Mammary epithelial cell (primary cell): ENCODE data around the gene ARPC1A.

Experiments used
- EZH2 ChIP-seq: IDR thresholded peaks from 2 replicates; pipeline ENCODE4 v1.6.1; 2012; ENCODE audit warnings: low read length, inconsistent platforms, borderline replicate concordance
- TF ChIP-seq, protein P1 (sequence below), 2 donors: IDR thresholded peaks in 1 of 2; conservative IDR thresholded peaks in 1 of 2; 2 replicates each; pipeline ENCODE4 v1.5.1; 2011 to 2012; ENCODE audit warnings: inconsistent platforms in 2 of 2, low read length in 2 of 2, mild to moderate bottlenecking in 2 of 2, control low read depth in 1 of 2, low read depth in 1 of 2; ENCODE audit not compliant: insufficient read depth in 1 of 2; ENCODE audit errors: extremely low read depth in 1 of 2

DNA sequence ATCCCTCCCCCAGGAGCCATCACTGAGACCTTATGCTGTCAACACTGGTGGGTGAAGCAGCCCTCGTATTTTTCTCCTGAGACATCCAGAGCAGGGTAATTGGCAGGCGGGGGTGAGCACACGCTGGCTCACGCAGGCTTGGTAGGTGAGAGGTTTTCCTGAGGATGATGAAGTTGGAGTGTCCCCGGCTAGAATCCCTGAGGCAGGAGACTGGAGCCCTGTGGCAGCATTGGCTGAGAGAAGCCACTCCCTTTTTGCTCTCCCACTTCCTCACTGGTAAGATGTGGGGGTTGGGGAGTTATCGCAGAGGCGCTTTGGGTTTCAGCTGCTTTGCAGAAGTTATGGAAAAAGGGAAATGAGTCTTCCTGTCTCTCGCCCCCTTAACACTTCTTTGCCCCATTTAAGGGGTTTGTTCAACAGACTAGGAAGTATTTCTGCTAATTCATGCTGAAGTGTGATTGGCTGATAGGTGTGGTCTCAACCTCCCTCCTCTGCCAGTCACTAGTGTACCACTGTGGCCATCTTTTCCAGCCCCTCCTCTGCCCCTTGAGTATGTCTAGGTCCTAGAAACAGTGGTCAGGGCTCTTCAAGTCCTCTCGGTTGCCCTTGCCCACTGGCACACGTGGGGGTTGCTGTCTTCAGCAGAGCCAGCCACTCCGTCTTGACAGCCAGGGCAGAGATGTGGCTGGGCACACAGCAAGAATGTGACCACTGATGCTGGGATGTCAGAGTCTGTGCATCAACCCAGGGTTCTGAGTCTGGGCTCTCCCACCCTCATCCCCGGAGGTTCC, 54.5 kb downstream of the ARPC1A start:
- TF ChIP-seq, protein P1, sequence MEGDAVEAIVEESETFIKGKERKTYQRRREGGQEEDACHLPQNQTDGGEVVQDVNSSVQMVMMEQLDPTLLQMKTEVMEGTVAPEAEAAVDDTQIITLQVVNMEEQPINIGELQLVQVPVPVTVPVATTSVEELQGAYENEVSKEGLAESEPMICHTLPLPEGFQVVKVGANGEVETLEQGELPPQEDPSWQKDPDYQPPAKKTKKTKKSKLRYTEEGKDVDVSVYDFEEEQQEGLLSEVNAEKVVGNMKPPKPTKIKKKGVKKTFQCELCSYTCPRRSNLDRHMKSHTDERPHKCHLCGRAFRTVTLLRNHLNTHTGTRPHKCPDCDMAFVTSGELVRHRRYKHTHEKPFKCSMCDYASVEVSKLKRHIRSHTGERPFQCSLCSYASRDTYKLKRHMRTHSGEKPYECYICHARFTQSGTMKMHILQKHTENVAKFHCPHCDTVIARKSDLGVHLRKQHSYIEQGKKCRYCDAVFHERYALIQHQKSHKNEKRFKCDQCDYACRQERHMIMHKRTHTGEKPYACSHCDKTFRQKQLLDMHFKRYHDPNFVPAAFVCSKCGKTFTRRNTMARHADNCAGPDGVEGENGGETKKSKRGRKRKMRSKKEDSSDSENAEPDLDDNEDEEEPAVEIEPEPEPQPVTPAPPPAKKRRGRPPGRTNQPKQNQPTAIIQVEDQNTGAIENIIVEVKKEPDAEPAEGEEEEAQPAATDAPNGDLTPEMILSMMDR (conservative IDR thresholded peaks at IDR 0.05 in 1 of 2, IDR thresholded peaks at IDR 0.05 in 1 of 2; ENCODE audit: extremely low read depth in 1 of 2, insufficient read depth in 1 of 2, low read depth in 1 of 2, low read length in 2 of 2), result no peak
- no peak for TF ChIP-seq EZH2
